HAP-1 (cell line): Measurements from ENCODE around the gene FAM81A.
"Not testable (repeated sequence)": the region's sequence is repeated elsewhere in the genome, so short reads cannot be mapped to it uniquely, and the experiment has no call there.

ENCODE experiments used
- DNase-seq, 2 experiments: peaks; one replicate each; pipeline ENCODE4 v3.0.0-alpha.2; 2016 to 2020; ENCODE audit warnings: low spot score in 2 of 2
- H3K27me3 ChIP-seq: fragments of 250-450 bp; sonication (Bioruptor Pico); 2 replicates; pipeline ENCODE4 v1.5.1; 2020; ENCODE audit warnings: low read depth, mild to moderate bottlenecking, moderate library complexity
- H3K36me3 ChIP-seq: fragments of 250-450 bp; sonication (Bioruptor Pico); replicated peaks from 2 replicates; pipeline ENCODE4 v1.5.1; 2020; ENCODE audit warnings: mild to moderate bottlenecking
- H3K4me1 ChIP-seq: fragments of 250-450 bp; sonication (Bioruptor Pico); 2 replicates; pipeline ENCODE4 v1.5.1; 2020; ENCODE audit warnings: mild to moderate bottlenecking
- H3K4me3 ChIP-seq: fragments of 250-450 bp; sonication (Bioruptor Pico); 2 replicates; pipeline ENCODE4 v1.5.1; 2020; ENCODE audit warnings: mild to moderate bottlenecking, moderate library complexity
- H3K9me3 ChIP-seq: fragments of 250-450 bp; sonication (Bioruptor Pico); 2 replicates; pipeline ENCODE4 v1.5.1; 2020; ENCODE audit warnings: mild to moderate bottlenecking, moderate library complexity
- in situ Hi-C: fragments of 300-500 bp; cut with MboI; formaldehyde crosslinking; loops from 3 replicates; pipeline ENCODE4 v1.14.3; 2020; ENCODE audit warnings: low sequenced_read_pairs, inconsistent platforms, mixed read lengths

Gene FAM81A

DNA sequence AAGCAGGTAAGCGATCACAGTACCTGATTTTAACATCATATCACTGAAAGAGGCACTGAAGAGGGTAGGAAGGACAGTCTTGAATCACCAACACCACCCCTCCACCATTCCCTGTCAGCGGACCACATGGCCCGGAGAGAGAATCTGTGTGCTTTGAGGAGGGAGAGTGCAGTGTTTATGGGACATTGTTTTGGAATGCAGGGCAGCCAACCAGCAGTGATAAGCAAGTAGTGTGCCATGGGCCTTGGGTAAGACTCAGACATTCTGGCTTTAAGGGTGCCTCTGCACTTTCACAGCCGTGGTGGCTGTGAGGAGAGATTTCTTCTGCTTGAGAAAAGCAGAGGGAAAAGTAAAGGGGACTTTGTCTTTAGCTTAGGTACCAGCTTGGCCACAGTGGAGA, 46.4 kb downstream of the FAM81A start:
- in situ Hi-C loops = loop anchor here (25.0 kb wide), 1 partner anchor 1247 kb away; no protein-coding TSS in a partner anchor
- H3K4me1 ChIP-seq = peaks cover 7% of the 10 kb centered on the region
- H3K36me3 ChIP-seq = no peaks in the 10 kb centered on the region
- no peaks in the 10 kb centered on the region for H3K9me3 ChIP-seq
- H3K4me3 ChIP-seq = no peak overlapping the region
- DNase-seq = no peak
- no peaks in the 10 kb centered on the region for H3K27me3 ChIP-seq

DNA sequence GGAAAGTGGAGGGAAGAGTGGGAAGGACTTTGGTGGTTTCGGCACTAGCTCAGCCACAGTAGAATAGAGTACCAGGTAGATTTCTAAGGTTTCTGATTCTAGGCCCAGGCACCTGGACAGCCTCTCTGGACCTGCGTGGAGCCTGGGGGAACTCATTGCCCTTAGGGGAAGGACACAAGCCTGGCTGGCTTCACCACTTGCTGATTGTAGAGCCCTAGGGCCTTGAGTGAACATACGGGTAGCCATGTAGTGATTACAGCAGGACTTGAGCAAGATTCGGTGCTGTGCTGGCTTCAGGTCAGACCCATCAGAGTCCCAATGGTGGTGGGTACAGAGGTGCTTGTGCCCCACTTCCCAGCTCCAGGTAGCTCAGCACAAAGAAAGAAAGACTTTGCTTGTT, 47.0 kb downstream of the FAM81A start:
- no peak overlapping the region for H3K4me3 ChIP-seq
- peaks cover 7% of the 10 kb centered on the region for H3K4me1 ChIP-seq
- DNase-seq = no peak
- no peaks in the 10 kb centered on the region for H3K9me3 ChIP-seq
- H3K36me3 ChIP-seq = no peaks in the 10 kb centered on the region
- in situ Hi-C loops = loop anchor here (25.0 kb wide), 1 partner anchor 1248 kb away; no protein-coding TSS in a partner anchor
- H3K27me3 ChIP-seq = no peaks in the 10 kb centered on the region

- not testable (repeated sequence) for H3K4me3 ChIP-seq, H3K9me3 ChIP-seq, H3K27me3 ChIP-seq, H3K36me3 ChIP-seq, DNase-seq
- in situ Hi-C loops = loop anchor here (25.0 kb wide), 1 partner anchor 1252 kb away; no protein-coding TSS in a partner anchor
- H3K4me1 ChIP-seq = peaks cover 13% of the 10 kb centered on the region
Observed at GRCh38 chr15:59489485-59489884, 51.5 kb downstream of the FAM81A start.

DNA sequence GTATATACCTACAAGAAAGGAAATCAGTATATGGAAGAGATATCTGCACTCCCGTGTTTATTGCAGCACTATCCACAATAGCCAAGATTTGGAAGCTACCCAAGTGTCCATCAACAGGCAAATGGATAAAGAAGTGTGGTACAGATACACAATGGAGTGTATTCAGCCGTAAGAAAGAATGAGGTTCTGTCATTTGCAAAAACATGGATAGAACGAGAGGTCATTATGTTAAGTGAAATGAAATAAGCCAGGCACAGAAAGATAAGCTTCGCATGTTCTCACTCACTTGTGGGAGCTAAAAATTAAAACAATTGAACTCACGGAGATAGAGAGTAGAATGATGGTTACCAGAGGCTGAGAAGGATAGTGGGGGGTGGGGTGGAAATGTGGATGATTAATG, 53.1 kb downstream of the FAM81A start:
- DNase-seq = peak; percentile 60 to 82
- in situ Hi-C loops = loop anchor here (10.0 to 25.0 kb wide), 2 partner anchors 506 to 1254 kb away; partner anchors contain the start of gene RNF111
- no peaks in the 10 kb centered on the region for H3K9me3 ChIP-seq
- no peaks in the 10 kb centered on the region for H3K36me3 ChIP-seq
- H3K4me3 ChIP-seq = no peak overlapping the region
- H3K27me3 ChIP-seq = no peaks in the 10 kb centered on the region
- H3K4me1 ChIP-seq = peaks cover 13% of the 10 kb centered on the region

DNA sequence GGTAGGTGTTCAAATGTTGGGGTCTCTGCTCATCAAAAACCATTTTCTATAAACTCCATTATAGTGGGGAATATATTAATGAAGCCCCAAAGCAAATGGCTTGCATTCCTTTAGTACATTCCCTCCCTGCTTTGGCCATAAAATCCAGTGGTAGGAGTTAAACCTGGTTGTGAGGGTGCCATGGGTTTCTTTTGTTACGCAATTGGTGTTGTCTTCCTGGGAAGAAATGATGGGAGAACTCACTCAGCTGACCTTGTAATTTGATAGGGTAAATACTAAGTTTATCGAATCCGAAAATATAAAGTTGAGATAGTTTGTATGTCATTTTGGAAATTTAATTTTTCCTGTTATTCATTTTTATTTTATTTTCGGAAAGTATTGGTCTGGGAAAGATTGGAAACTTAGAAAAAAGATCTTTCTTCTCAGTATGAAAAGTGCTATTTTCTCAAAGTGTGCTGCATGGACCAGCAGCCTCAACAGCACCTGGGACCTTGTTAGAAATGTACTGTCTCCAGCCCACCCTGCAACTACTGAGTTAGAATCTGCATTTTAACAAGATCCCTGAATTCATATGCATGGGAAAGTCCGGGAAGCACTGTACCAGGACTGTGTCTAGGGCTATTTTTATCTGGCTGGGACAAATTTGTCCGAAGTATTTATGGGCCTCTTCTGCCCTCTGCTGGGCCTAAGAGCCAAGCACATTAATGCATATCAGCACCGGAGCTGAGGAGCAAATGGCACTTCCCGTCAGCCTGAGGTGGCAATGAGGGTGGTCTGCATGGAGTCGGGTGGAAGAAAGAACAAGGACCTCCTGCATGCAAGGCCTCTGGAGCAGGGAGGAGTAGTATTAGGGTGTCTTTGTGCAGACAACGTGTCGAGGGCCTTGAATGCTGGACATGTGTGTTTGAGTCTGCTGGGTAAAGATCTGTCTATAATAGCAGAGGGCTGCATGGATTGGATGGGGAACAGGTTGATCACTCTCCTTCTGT, 54.7 kb downstream of the FAM81A start:
- in situ Hi-C loops = loop anchor here (10.0 to 25.0 kb wide), 2 partner anchors 508 to 1255 kb away; partner anchors contain the start of gene RNF111
- Histone ChIP-seq H3K9me3 (no peaks in the 10 kb centered on the region), H3K36me3 (no peaks in the 10 kb centered on the region), H3K4me3 (no peak overlapping the region), H3K27me3 (no peaks in the 10 kb centered on the region), H3K4me1 (peaks cover 13% of the 10 kb centered on the region)
- DNase-seq = peak; percentile 76 to 87

- H3K27me3 ChIP-seq = peaks cover 2% of the 10 kb centered on the region; the same call in 1 of the 2 replicates
- no peaks in the 10 kb centered on the region for H3K36me3 ChIP-seq
- no peak overlapping the region for H3K4me3 ChIP-seq
- no peaks in the 10 kb centered on the region; the same call in 1 of the 2 replicates for H3K4me1 ChIP-seq
- in situ Hi-C loops = no loop called here
- no peaks in the 10 kb centered on the region for H3K9me3 ChIP-seq
- DNase-seq = peak; percentile 44 to 71
Observed at GRCh38 chr15:59501597-59501996, 63.6 kb downstream of the FAM81A start.

- in situ Hi-C loops = no loop called here
- H3K27me3 ChIP-seq = no peaks in the 10 kb centered on the region
- no peak for DNase-seq
Observed at GRCh38 chr15:59515190-59515589, 77.2 kb downstream of the FAM81A start.

DNA sequence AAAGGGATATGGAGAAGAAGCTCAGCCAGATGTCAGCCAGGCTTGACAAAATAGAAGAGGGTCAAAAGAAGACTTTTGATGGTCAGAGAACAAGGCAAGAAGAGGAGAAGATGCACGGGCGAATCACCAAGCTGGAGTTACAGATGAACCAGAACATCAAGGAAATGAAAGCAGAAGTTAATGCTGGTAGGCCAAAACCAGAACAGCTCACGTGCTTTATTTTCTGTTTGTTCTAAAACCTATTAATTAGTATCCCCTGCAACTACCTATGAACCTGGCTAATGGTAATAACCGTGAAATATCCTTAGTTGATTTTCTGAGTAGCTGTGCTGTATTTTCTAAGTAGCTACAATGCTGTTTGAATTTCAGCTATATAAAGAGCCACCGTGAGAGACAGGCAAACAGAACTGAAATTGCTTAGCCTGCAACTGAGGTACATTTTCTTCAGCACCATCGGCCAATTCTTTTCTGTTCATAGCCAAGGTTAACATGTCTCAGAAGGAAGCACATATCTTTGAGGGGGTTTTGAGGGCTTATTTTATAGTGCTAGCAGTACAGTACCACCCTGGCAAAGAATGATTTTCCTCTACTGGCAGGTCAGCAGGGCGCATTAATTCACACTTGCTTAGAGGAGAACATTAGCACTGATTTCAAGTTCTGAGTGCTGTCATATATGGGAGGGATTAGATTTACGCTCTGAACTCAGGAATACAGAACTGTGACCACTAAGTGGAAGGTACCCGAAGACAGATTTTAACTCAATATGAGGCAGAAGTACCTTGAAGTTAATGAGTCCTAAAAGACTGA, 78.9 kb downstream of the FAM81A start:
- Histone ChIP-seq H3K4me3 (no peak overlapping the region), H3K36me3 (no peaks in the 10 kb centered on the region), H3K4me1 (peaks cover 7% of the 10 kb centered on the region), H3K9me3 (no peaks in the 10 kb centered on the region), H3K27me3 (no peaks in the 10 kb centered on the region)
- in situ Hi-C loops = no loop called here
- DNase-seq = no peak

More at GRCh38 chr15:59515190-59515589, 77.2 kb downstream of the FAM81A start:
- no peaks in the 10 kb centered on the region for H3K9me3 ChIP-seq
- peaks cover 7% of the 10 kb centered on the region for H3K4me1 ChIP-seq
- no peak overlapping the region for H3K4me3 ChIP-seq
- H3K36me3 ChIP-seq = no peaks in the 10 kb centered on the region

DNA sequence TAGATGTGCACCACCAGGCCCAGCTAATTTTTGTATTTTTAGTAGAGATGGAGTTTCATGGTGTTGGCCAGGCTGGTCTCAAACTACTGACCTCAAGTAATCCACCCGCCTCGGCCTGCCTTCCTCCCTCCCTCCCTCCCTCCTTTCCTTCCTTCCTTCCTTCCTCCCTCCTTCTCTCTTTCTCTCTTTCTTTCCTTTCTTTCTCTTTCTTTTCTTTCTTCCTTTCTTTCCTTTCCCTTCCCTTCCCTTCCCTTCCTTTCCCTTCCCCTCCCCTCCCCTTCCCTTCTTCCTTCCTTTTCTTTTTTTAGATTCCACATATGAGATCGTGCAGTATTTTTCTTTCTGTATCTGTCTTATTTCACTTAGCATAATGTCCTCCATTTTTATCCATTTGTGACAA, 81.3 kb downstream of the FAM81A start:
- in situ Hi-C loops = no loop called here
- no peak for DNase-seq
- Histone ChIP-seq H3K27me3 (no peaks in the 10 kb centered on the region), H3K4me3 (no peak overlapping the region), H3K36me3 (no peaks in the 10 kb centered on the region), H3K9me3 (no peaks in the 10 kb centered on the region), H3K4me1 (peaks cover 4% of the 10 kb centered on the region)

DNA sequence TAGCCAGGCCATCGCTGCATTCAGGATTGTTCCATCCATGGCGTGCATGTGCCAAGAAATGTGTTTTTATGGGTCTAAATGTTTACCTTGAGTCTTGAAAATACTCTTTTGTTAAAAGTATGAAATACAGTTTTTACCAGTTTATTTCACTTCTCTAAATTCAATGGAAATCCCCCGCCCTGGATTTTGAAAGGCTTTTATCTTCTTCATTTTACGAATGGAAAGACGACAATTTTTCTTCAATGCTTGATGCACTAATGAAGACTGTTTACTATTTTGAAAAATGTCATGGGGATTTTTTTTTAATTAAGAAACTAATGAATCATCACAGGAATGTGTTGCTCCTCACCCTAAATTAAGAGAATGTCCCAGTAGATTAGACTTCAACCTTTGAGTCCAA, 83.5 kb downstream of the FAM81A start:
- in situ Hi-C loops = loop anchor here (10.0 kb wide), 1 partner anchor 537 kb away; the partner anchor contains the start of gene RNF111
- Histone ChIP-seq H3K4me1 (no peaks in the 10 kb centered on the region), H3K36me3 (no peaks in the 10 kb centered on the region), H3K9me3 (no peaks in the 10 kb centered on the region), H3K27me3 (no peaks in the 10 kb centered on the region), H3K4me3 (no peak overlapping the region)
- DNase-seq = no peak

- Histone ChIP-seq H3K27me3 (no peaks in the 10 kb centered on the region), H3K4me1 (no peaks in the 10 kb centered on the region), H3K4me3 (no peak overlapping the region), H3K36me3 (no peaks in the 10 kb centered on the region), H3K9me3 (no peaks in the 10 kb centered on the region)
- DNase-seq = no peak
- in situ Hi-C loops = loop anchor here (10.0 kb wide), 1 partner anchor 538 kb away; the partner anchor contains the start of gene RNF111
Observed at GRCh38 chr15:59522988-59523461, 85.0 kb downstream of the FAM81A start.

GRCh38 chr15:59523702-59524101, 85.7 kb downstream of the FAM81A start:
- Histone ChIP-seq H3K27me3 (no peaks in the 10 kb centered on the region), H3K9me3 (no peaks in the 10 kb centered on the region), H3K4me1 (no peaks in the 10 kb centered on the region), H3K4me3 (no peak overlapping the region), H3K36me3 (no peaks in the 10 kb centered on the region)
- in situ Hi-C loops = loop anchor here (10.0 kb wide), 1 partner anchor 539 kb away; the partner anchor contains the start of gene RNF111
- DNase-seq = no peak

GRCh38 chr15:59524331-59524731, 86.3 kb downstream of the FAM81A start:
- Histone ChIP-seq H3K27me3 (no peaks in the 10 kb centered on the region), H3K4me3 (no peak overlapping the region), H3K9me3 (no peaks in the 10 kb centered on the region), H3K4me1 (no peaks in the 10 kb centered on the region), H3K36me3 (no peaks in the 10 kb centered on the region)
- in situ Hi-C loops = loop anchor here (10.0 kb wide), 1 partner anchor 540 kb away; the partner anchor contains the start of gene RNF111
- DNase-seq = no peak
